Keratinocyte (primary cell): Measurements from ENCODE around the gene SPRY2.

ENCODE experiments used
- EZH2 ChIP-seq: IDR thresholded peaks from one replicate; pipeline ENCODE4 v1.6.1; 2012; ENCODE audit warnings: inconsistent platforms, mild to moderate bottlenecking, low read length, moderate library complexity
- TF ChIP-seq, protein P1 (sequence below), 3 experiments: IDR thresholded peaks in 1 of 3; conservative IDR thresholded peaks in 1 of 3; optimal IDR thresholded peaks in 1 of 3; 2 replicates in 2 of 3; 3 replicates in 1 of 3; pipeline versions ENCODE3 to v1.5.1; 2011; ENCODE audit warnings: low read length in 3 of 3, mild to moderate bottlenecking in 3 of 3, moderate library complexity in 2 of 3, control low read depth in 1 of 3, inconsistent platforms in 1 of 3; ENCODE audit not compliant: insufficient read depth in 2 of 3; ENCODE audit errors: extremely low read depth in 1 of 3

DNA sequence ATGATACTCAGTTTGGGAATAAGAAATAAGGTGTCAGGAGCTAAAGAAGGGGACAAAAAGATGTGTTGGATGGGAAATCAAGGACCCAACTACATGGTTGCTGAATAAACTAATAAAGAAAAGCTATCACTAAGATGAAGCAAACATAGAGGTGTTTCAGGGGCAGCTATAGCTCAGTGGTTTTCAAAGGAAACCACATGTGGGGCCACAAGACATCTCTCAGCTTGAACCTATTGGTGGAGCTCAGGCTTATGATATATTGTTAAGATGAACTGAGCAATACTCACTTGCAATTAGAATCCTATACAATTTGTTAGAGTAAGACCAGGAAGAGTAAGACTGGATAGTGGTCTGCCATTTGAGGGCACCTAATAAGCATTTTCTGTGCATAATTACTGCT is 45.1 kb upstream of the SPRY2 start:
- TF ChIP-seq, protein P1, sequence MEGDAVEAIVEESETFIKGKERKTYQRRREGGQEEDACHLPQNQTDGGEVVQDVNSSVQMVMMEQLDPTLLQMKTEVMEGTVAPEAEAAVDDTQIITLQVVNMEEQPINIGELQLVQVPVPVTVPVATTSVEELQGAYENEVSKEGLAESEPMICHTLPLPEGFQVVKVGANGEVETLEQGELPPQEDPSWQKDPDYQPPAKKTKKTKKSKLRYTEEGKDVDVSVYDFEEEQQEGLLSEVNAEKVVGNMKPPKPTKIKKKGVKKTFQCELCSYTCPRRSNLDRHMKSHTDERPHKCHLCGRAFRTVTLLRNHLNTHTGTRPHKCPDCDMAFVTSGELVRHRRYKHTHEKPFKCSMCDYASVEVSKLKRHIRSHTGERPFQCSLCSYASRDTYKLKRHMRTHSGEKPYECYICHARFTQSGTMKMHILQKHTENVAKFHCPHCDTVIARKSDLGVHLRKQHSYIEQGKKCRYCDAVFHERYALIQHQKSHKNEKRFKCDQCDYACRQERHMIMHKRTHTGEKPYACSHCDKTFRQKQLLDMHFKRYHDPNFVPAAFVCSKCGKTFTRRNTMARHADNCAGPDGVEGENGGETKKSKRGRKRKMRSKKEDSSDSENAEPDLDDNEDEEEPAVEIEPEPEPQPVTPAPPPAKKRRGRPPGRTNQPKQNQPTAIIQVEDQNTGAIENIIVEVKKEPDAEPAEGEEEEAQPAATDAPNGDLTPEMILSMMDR (optimal IDR thresholded peaks at IDR 0.05 in 1 of 3, IDR thresholded peaks at IDR 0.05 in 1 of 3, conservative IDR thresholded peaks at IDR 0.05 in 1 of 3; ENCODE audit: extremely low read depth in 1 of 3, insufficient read depth in 2 of 3, low read length in 3 of 3): no peak
- TF ChIP-seq EZH2: no peak
